ENCODE data around the gene ARAP1.

- TF ChIP-seq CTCF (IDR thresholded peaks at IDR 0.05) (no peak), POLR2AphosphoS5 (IDR thresholded peaks at IDR 0.05) (no peak)
These were observed 98.6 kb downstream of the ARAP1 start for GRCh38 chr11:72653649-72654048.
